ENCODE data around the gene KRT3.

Gene KRT3

DNA sequence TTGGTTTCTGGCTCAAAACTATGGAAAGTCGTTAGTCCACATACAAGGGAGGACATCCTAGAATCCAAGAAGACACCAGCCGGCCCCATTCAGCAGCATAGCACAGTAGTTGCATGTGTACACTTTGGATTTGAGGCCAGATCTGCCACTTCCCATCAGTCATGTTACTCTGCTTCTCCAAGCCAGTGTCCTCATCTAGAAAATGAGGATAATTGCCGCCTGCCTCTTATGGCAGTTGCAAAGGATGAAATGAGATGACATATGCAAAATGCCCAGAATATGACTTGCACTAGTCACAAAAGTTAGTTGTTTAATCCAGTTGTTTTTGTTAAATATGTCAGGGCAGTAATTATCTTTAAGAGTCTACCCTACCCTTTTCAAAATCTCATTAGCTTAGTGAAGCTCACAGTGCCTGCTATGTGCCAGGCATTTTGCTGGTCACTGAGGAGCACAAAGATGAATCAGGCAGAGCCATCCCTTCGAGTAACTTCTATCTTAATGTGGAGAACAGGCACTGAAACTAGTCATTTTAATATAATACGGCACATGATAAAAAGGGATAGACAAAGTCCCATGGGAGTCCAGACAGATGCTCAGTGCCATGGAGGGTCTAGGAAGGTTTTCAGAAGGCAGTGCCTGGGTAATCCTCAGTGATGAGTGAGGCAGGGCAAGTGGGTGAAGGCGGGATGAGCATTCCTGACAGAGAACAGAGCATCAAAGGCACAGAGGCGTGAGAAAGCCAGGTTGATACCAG is 12.2 kb downstream of the KRT3 start:
- H3K27ac ChIP-seq (ENCODE audit: low read length) = no peak overlapping the region
- TF ChIP-seq EZH2 (optimal IDR thresholded peaks at IDR 0.05; ENCODE audit: low read depth, low read length) (no peak), CTCF (IDR thresholded peaks at IDR 0.05; ENCODE audit: low read length) (no peak), EZH2phosphoT487 (IDR thresholded peaks at IDR 0.05; ENCODE audit: low read length) (no peak)
- no peaks in the 10 kb centered on the region for H3K4me1 ChIP-seq (ENCODE audit: low read length)
- H3K4me2 ChIP-seq (ENCODE audit: low read depth, low read length) = no peak overlapping the region
- no peak overlapping the region for H2AFZ ChIP-seq (ENCODE audit: low read length)
- H3K9me3 ChIP-seq (replicated peaks; ENCODE audit: insufficient read depth, low read length) = no peaks in the 10 kb centered on the region
- H3K9me2 ChIP-seq (replicated peaks; ENCODE audit: insufficient read depth, low read length) = no peaks in the 10 kb centered on the region
- no peak overlapping the region for H3K9ac ChIP-seq (ENCODE audit: low read length)
- no peak overlapping the region for H3K4me3 ChIP-seq (ENCODE audit: low read length)
- H3K27me3 ChIP-seq (replicated peaks; ENCODE audit: insufficient read depth, low read length) = peaks cover 52% of the 10 kb centered on the region
- no peaks in the 10 kb centered on the region for H3F3A ChIP-seq (ENCODE audit: insufficient read depth, low read length)
- H4K20me1 ChIP-seq (ENCODE audit: insufficient read depth, low read length) = no peaks in the 10 kb centered on the region
- no peaks in the 10 kb centered on the region for H3K36me3 ChIP-seq (replicated peaks; ENCODE audit: insufficient read depth, low read length)
- H3K79me2 ChIP-seq (ENCODE audit: low read length) = no peaks in the 10 kb centered on the region
- no peak for DNase-seq

- no peaks in the 10 kb centered on the region for H3K4me1 ChIP-seq (ENCODE audit: low read length)
- no peak overlapping the region for H3K27ac ChIP-seq (ENCODE audit: low read length)
- no peaks in the 10 kb centered on the region for H3K36me3 ChIP-seq (replicated peaks; ENCODE audit: insufficient read depth, low read length)
- no peak overlapping the region for H2AFZ ChIP-seq (ENCODE audit: low read length)
- H4K20me1 ChIP-seq (ENCODE audit: insufficient read depth, low read length) = no peaks in the 10 kb centered on the region
- no peak overlapping the region for H3K9ac ChIP-seq (ENCODE audit: low read length)
- H3K79me2 ChIP-seq (ENCODE audit: low read length) = no peaks in the 10 kb centered on the region
- no peaks in the 10 kb centered on the region for H3F3A ChIP-seq (ENCODE audit: insufficient read depth, low read length)
- no peaks in the 10 kb centered on the region for H3K9me2 ChIP-seq (replicated peaks; ENCODE audit: insufficient read depth, low read length)
- TF ChIP-seq EZH2phosphoT487 (IDR thresholded peaks at IDR 0.05; ENCODE audit: low read length) (no peak), EZH2 (optimal IDR thresholded peaks at IDR 0.05; ENCODE audit: low read depth, low read length) (no peak), CTCF (IDR thresholded peaks at IDR 0.05; ENCODE audit: low read length) (no peak)
- no peak overlapping the region for H3K4me3 ChIP-seq (ENCODE audit: low read length)
- H3K27me3 ChIP-seq (replicated peaks; ENCODE audit: insufficient read depth, low read length) = peaks cover 56% of the 10 kb centered on the region
- H3K4me2 ChIP-seq (ENCODE audit: low read depth, low read length) = no peak overlapping the region
- DNase-seq = no peak
- H3K9me3 ChIP-seq (replicated peaks; ENCODE audit: insufficient read depth, low read length) = no peaks in the 10 kb centered on the region
These were observed 13.4 kb downstream of the KRT3 start for GRCh38 chr12:52782502-52782901.

- no peak overlapping the region for H3K27ac ChIP-seq (ENCODE audit: low read length)
- H3K9me3 ChIP-seq (replicated peaks; ENCODE audit: insufficient read depth, low read length) = no peaks in the 10 kb centered on the region
- no peaks in the 10 kb centered on the region for H3F3A ChIP-seq (ENCODE audit: insufficient read depth, low read length)
- no peak for DNase-seq
- TF ChIP-seq EZH2phosphoT487 (IDR thresholded peaks at IDR 0.05; ENCODE audit: low read length) (no peak), EZH2 (optimal IDR thresholded peaks at IDR 0.05; ENCODE audit: low read depth, low read length) (no peak), CTCF (IDR thresholded peaks at IDR 0.05; ENCODE audit: low read length) (no peak)
- no peak overlapping the region for H2AFZ ChIP-seq (ENCODE audit: low read length)
- H3K9me2 ChIP-seq (replicated peaks; ENCODE audit: insufficient read depth, low read length) = no peaks in the 10 kb centered on the region
- H3K36me3 ChIP-seq (replicated peaks; ENCODE audit: insufficient read depth, low read length) = no peaks in the 10 kb centered on the region
- H4K20me1 ChIP-seq (ENCODE audit: insufficient read depth, low read length) = no peaks in the 10 kb centered on the region
- H3K79me2 ChIP-seq (ENCODE audit: low read length) = no peaks in the 10 kb centered on the region
- H3K4me1 ChIP-seq (ENCODE audit: low read length) = no peaks in the 10 kb centered on the region
- no peak overlapping the region for H3K4me3 ChIP-seq (ENCODE audit: low read length)
- no peak overlapping the region for H3K4me2 ChIP-seq (ENCODE audit: low read depth, low read length)
- H3K27me3 ChIP-seq (replicated peaks; ENCODE audit: insufficient read depth, low read length) = peaks cover 62% of the 10 kb centered on the region
- no peak overlapping the region for H3K9ac ChIP-seq (ENCODE audit: low read length)
These were observed 14.4 kb downstream of the KRT3 start for GRCh38 chr12:52781399-52782082.

Data from MM.1S (cell line).